Measurements from ENCODE around the gene RPL22.

- TF ChIP-seq GATA2 (IDR thresholded peaks at IDR 0.05; ENCODE audit: low read depth, low read length) (no peak), GATA3 (IDR thresholded peaks at IDR 0.05; ENCODE audit: low read depth, low read length) (no peak)
Measured at GRCh38 chr1:6208723-6209660, 9.6 kb upstream of the RPL22 start.
